Retinal pigment epithelial cell (primary cell): Measurements from ENCODE around the gene RNF126.
"Not testable (repeated sequence)": the region's sequence is repeated elsewhere in the genome, so short reads cannot be mapped to it uniquely, and the experiment has no call there.

Source experiments
- DNase-seq: peaks from one replicate; pipeline ENCODE4 v3.0.0-alpha.2; 2010; ENCODE audit warnings: low read depth
- H3K4me3 ChIP-seq: 2 replicates; pipeline ENCODE4 v1.5.1; 2011; ENCODE audit warnings: mild to moderate bottlenecking, low read length, control low read depth, moderate library complexity
- CTCF ChIP-seq: conservative IDR thresholded peaks from 2 replicates; pipeline ENCODE4 v1.5.1; 2011; ENCODE audit warnings: low read depth, low read length, control low read depth, inconsistent platforms

RNF126 gene

GRCh38 chr19:633786-634639 is 29.0 kb downstream of the RNF126 start:
- no peak for TF ChIP-seq CTCF
- no peak for DNase-seq
- H3K4me3 ChIP-seq: peak overlapping the region; percentile 89

GRCh38 chr19:633068-633785 is 29.8 kb downstream of the RNF126 start, which contains the start of gene POLRMT:
Gene POLRMT (minus strand): TSS chr19:633537. CDS start chr19:633512, 25 bp downstream.
- no peak for TF ChIP-seq CTCF
- peak within 1 kb of the TSS; percentile 89 for H3K4me3 ChIP-seq
- DNase-seq: peak; percentile 92

- no peak for DNase-seq
- peak overlapping the region; percentile 84 for H3K4me3 ChIP-seq
- no peak for TF ChIP-seq CTCF
These were observed 30.4 kb downstream of the RNF126 start for GRCh38 chr19:632579-633067.

GRCh38 chr19:629961-630714 is 32.9 kb downstream of the RNF126 start:
- TF ChIP-seq CTCF: no peak
- no peak overlapping the region for H3K4me3 ChIP-seq
- DNase-seq: no peak

- not testable (repeated sequence) for H3K4me3 ChIP-seq, DNase-seq
These were observed 33.5 kb downstream of the RNF126 start for GRCh38 chr19:629515-629914.

GRCh38 chr19:628168-628567 is 34.8 kb downstream of the RNF126 start:
- H3K4me3 ChIP-seq: no peak overlapping the region
- peak; percentile 47 for TF ChIP-seq CTCF
- no peak for DNase-seq

- H3K4me3 ChIP-seq, DNase-seq: not testable (repeated sequence)
These were observed 36.4 kb downstream of the RNF126 start for GRCh38 chr19:626566-626965.
